Immature natural killer cell (primary cell): ENCODE measurements around the gene ZGPAT. TPM values are rescaled to one million over a fixed set of nuclear protein-coding genes. Genes with fewer than 3 reads are reported as not detected.
A peak's percentile ranks its signal among the peaks of the same experiment; 100 is the strongest.
"Not testable (repeated sequence)": the region's sequence is repeated elsewhere in the genome, so short reads cannot be mapped to it uniquely, and the experiment has no call there.

ENCODE experiments used
- DNase-seq, 3 donors: peaks; one replicate each; pipeline ENCODE4 v3.0.0; 2022; ENCODE audit warnings: mixed read lengths in 1 of 3
- H3K27ac Mint-ChIP-seq, 6 donors: one replicate each; pipeline ENCODE4 v1.8.0; 2020; ENCODE audit warnings: mixed read lengths in 6 of 6, mild to moderate bottlenecking in 5 of 6, inconsistent platforms in 4 of 6, moderate library complexity in 3 of 6
- H3K27me3 Mint-ChIP-seq, 3 donors: one replicate each; pipeline ENCODE4 v1.8.0; 2020 to 2021; ENCODE audit warnings: low read depth in 3 of 3, mild to moderate bottlenecking in 3 of 3, mixed read lengths in 3 of 3, moderate library complexity in 3 of 3, inconsistent platforms in 1 of 3
- H3K36me3 Mint-ChIP-seq, 3 donors: one replicate each; pipeline ENCODE4 v1.8.0; 2020; ENCODE audit warnings: mixed read lengths in 3 of 3, inconsistent platforms in 2 of 3, mild to moderate bottlenecking in 2 of 3
- H3K4me1 Mint-ChIP-seq, 2 donors: one replicate each; pipeline ENCODE4 v1.8.0; 2020; ENCODE audit warnings: inconsistent platforms in 2 of 2, mild to moderate bottlenecking in 2 of 2, mixed read lengths in 2 of 2, moderate library complexity in 1 of 2
- H3K4me3 Mint-ChIP-seq, 5 donors: one replicate each; pipeline ENCODE4 v1.8.0; 2020; ENCODE audit warnings: mild to moderate bottlenecking in 5 of 5, mixed read lengths in 5 of 5, inconsistent platforms in 3 of 5, moderate library complexity in 3 of 5
- H3K9me3 Mint-ChIP-seq, 6 donors: one replicate each; pipeline ENCODE4 v1.8.0; 2020; ENCODE audit warnings: mild to moderate bottlenecking in 6 of 6, mixed read lengths in 6 of 6, inconsistent platforms in 4 of 6, moderate library complexity in 3 of 6
- polyA plus RNA-seq, 3 donors: library from polyadenylated mRNA; unstranded; fragments of 300-500 nt; fragmentation: Illumina TruSeq; gene quantifications; one replicate each; pipeline ENCODE4 v1.2.3, GENCODE V29; 2021

ZGPAT gene
- polyA plus RNA-seq, 3 donors from 2014 or later: 26.6 to 64.1 (median 33.9) TPM

- H3K27me3 Mint-ChIP-seq: no peaks in the 10 kb centered on the region
- H3K27ac Mint-ChIP-seq: no peak overlapping the region
- H3K36me3 Mint-ChIP-seq: no peaks in the 10 kb centered on the region
- H3K9me3 Mint-ChIP-seq: no peaks in the 10 kb centered on the region
- H3K4me1 Mint-ChIP-seq: no peaks in the 10 kb centered on the region
- no peak for DNase-seq
- H3K4me3 Mint-ChIP-seq: no peak overlapping the region
These were observed 65.9 kb downstream of the ZGPAT start for GRCh38 chr20:63773571-63774241.

GRCh38 chr20:63774306-63774705, 66.5 kb downstream of the ZGPAT start:
- H3K4me3 Mint-ChIP-seq: no peak overlapping the region
- H3K27me3 Mint-ChIP-seq: no peaks in the 10 kb centered on the region
- H3K9me3 Mint-ChIP-seq: no peaks in the 10 kb centered on the region
- no peaks in the 10 kb centered on the region for H3K4me1 Mint-ChIP-seq
- H3K36me3 Mint-ChIP-seq: no peaks in the 10 kb centered on the region
- H3K27ac Mint-ChIP-seq: no peak overlapping the region
- DNase-seq: no peak

- no peaks in the 10 kb centered on the region for H3K4me1 Mint-ChIP-seq
These were observed 67.5 kb downstream of the ZGPAT start for GRCh38 chr20:63775096-63775978.

GRCh38 chr20:63776875-63777274, 69.0 kb downstream of the ZGPAT start:
- DNase-seq, H3K4me3 Mint-ChIP-seq, H3K9me3 Mint-ChIP-seq, H3K4me1 Mint-ChIP-seq, H3K36me3 Mint-ChIP-seq, H3K27ac Mint-ChIP-seq, H3K27me3 Mint-ChIP-seq: not testable (repeated sequence)

More at GRCh38 chr20:63775096-63775978, 67.5 kb downstream of the ZGPAT start:
- Mint-ChIP-seq H3K27ac (no peak overlapping the region), H3K27me3 (no peaks in the 10 kb centered on the region), H3K9me3 (no peaks in the 10 kb centered on the region), H3K4me3 (peak overlapping the region in 1 of 5 donors; percentile 30), H3K36me3 (no peaks in the 10 kb centered on the region)
- peak in 2 of 3 donors; percentile 18 to 31 for DNase-seq

- Mint-ChIP-seq H3K27ac (no peak overlapping the region), H3K27me3 (peaks cover 0 to 2% (median 0%) of the 10 kb centered on the region in 3 donors), H3K4me1 (no peaks in the 10 kb centered on the region), H3K9me3 (no peaks in the 10 kb centered on the region), H3K36me3 (no peaks in the 10 kb centered on the region), H3K4me3 (no peak overlapping the region)
- no peak for DNase-seq
These were observed 69.8 kb downstream of the ZGPAT start for GRCh38 chr20:63777614-63778013.

- no peaks in the 10 kb centered on the region for H3K36me3 Mint-ChIP-seq
- DNase-seq: no peak
- H3K27me3 Mint-ChIP-seq: peaks cover 0 to 2% (median 0%) of the 10 kb centered on the region in 3 donors
- no peaks in the 10 kb centered on the region for H3K4me1 Mint-ChIP-seq
- no peak overlapping the region for H3K4me3 Mint-ChIP-seq
- H3K27ac Mint-ChIP-seq: no peak overlapping the region
- H3K9me3 Mint-ChIP-seq: no peaks in the 10 kb centered on the region
These were observed 70.4 kb downstream of the ZGPAT start for GRCh38 chr20:63778034-63778752.

- Mint-ChIP-seq H3K9me3 (no peaks in the 10 kb centered on the region), H3K27me3 (peaks cover 0 to 2% (median 0%) of the 10 kb centered on the region in 3 donors), H3K4me1 (no peaks in the 10 kb centered on the region), H3K36me3 (no peaks in the 10 kb centered on the region), H3K27ac (no peak overlapping the region), H3K4me3 (no peak overlapping the region)
- DNase-seq: no peak
These were observed 71.0 kb downstream of the ZGPAT start for GRCh38 chr20:63778857-63779256.

GRCh38 chr20:63781181-63781580, 73.3 kb downstream of the ZGPAT start:
- Mint-ChIP-seq H3K4me3 (no peak overlapping the region), H3K36me3 (no peaks in the 10 kb centered on the region), H3K4me1 (no peaks in the 10 kb centered on the region), H3K9me3 (no peaks in the 10 kb centered on the region), H3K27ac (no peak overlapping the region), H3K27me3 (peaks cover 0 to 2% (median 0%) of the 10 kb centered on the region in 3 donors)
- no peak for DNase-seq

- Mint-ChIP-seq H3K9me3 (no peaks in the 10 kb centered on the region), H3K27ac (no peak overlapping the region), H3K4me3 (no peak overlapping the region), H3K36me3 (no peaks in the 10 kb centered on the region), H3K4me1 (no peaks in the 10 kb centered on the region), H3K27me3 (peaks cover 0 to 2% (median 0%) of the 10 kb centered on the region in 3 donors)
- DNase-seq: peak in 1 of 3 donors; percentile 50
These were observed 74.2 kb downstream of the ZGPAT start for GRCh38 chr20:63782051-63782471.

GRCh38 chr20:63782521-63782971, 74.7 kb downstream of the ZGPAT start:
- Mint-ChIP-seq H3K4me1 (no peaks in the 10 kb centered on the region), H3K36me3 (no peaks in the 10 kb centered on the region), H3K27ac (no peak overlapping the region), H3K4me3 (no peak overlapping the region), H3K9me3 (no peaks in the 10 kb centered on the region), H3K27me3 (peaks cover 0 to 2% (median 0%) of the 10 kb centered on the region in 3 donors)
- no peak for DNase-seq

GRCh38 chr20:63783970-63784369, 76.1 kb downstream of the ZGPAT start:
- Mint-ChIP-seq H3K9me3 (no peaks in the 10 kb centered on the region), H3K27me3 (peaks cover 2% of the 10 kb centered on the region in 3 donors), H3K36me3 (no peaks in the 10 kb centered on the region), H3K4me1 (no peaks in the 10 kb centered on the region), H3K4me3 (no peak overlapping the region), H3K27ac (no peak overlapping the region)
- DNase-seq: no peak

- Mint-ChIP-seq H3K27me3 (peaks cover 2 to 5% (median 2%) of the 10 kb centered on the region in 3 donors), H3K27ac (no peak overlapping the region), H3K4me3 (no peak overlapping the region), H3K9me3 (no peaks in the 10 kb centered on the region), H3K4me1 (no peaks in the 10 kb centered on the region), H3K36me3 (no peaks in the 10 kb centered on the region)
- DNase-seq: no peak
These were observed 77.9 kb downstream of the ZGPAT start for GRCh38 chr20:63785691-63786131.
